Loucy (cell line): Measurements from ENCODE around the gene CCDC13.

ENCODE experiments used
- H2AFZ ChIP-seq: fragments of 200-600 bp; sonication (generic); 2 replicates; pipeline ENCODE4 v1.6.0; 2016; ENCODE audit warnings: antibody characterized with exemption, mild to moderate bottlenecking, low read length, moderate library complexity
- H3F3A ChIP-seq: fragments of 200-600 bp; 2 replicates; pipeline ENCODE4 v1.6.0; 2016; ENCODE audit warnings: antibody characterized with exemption, low read depth, mild to moderate bottlenecking
- H3K27me3 ChIP-seq: fragments of 200-600 bp; sonication (generic); 2 replicates; pipeline ENCODE4 v1.6.1; 2014; ENCODE audit warnings: low read length, mild to moderate bottlenecking; ENCODE audit not compliant: insufficient read depth, poor library complexity, severe bottlenecking
- H3K36me3 ChIP-seq: fragments of 200-600 bp; sonication (generic); 2 replicates; pipeline ENCODE4 v1.6.1; 2016; ENCODE audit warnings: low read length; ENCODE audit not compliant: insufficient read depth
- H3K4me1 ChIP-seq: fragments of 200-600 bp; sonication (generic); 2 replicates; pipeline ENCODE4 v1.5.1; 2014; ENCODE audit warnings: low read length, mild to moderate bottlenecking; ENCODE audit not compliant: insufficient read depth, poor library complexity, severe bottlenecking
- H3K4me2 ChIP-seq: fragments of 200-600 bp; sonication (generic); 2 replicates; pipeline ENCODE4 v1.6.0; 2014; ENCODE audit warnings: antibody characterized with exemption, low read length, low read depth, mild to moderate bottlenecking; ENCODE audit not compliant: poor library complexity, severe bottlenecking
- H3K4me3 ChIP-seq: fragments of 200-600 bp; sonication (generic); 2 replicates; pipeline ENCODE4 v1.5.1; 2014; ENCODE audit warnings: low read length, mild to moderate bottlenecking, mixed read lengths; ENCODE audit not compliant: poor library complexity, severe bottlenecking
- H3K79me2 ChIP-seq: fragments of 200-600 bp; sonication (generic); 2 replicates; pipeline ENCODE4 v1.6.1; 2014; ENCODE audit warnings: low read length; ENCODE audit not compliant: insufficient read depth
- H3K9ac ChIP-seq: fragments of 200-600 bp; sonication (generic); 2 replicates; pipeline ENCODE4 v1.6.0; 2014; ENCODE audit warnings: mild to moderate bottlenecking, low read depth, low read length, moderate library complexity; ENCODE audit not compliant: poor library complexity, severe bottlenecking
- H3K9me2 ChIP-seq: fragments of 200-600 bp; sonication (generic); replicated peaks from 2 replicates; pipeline ENCODE4 v1.6.1; 2016; ENCODE audit warnings: low read depth, low read length, mixed read lengths
- H3K9me3 ChIP-seq: fragments of 200-600 bp; sonication (generic); 2 replicates; pipeline ENCODE4 v1.6.1; 2014; ENCODE audit warnings: mild to moderate bottlenecking, antibody characterized with exemption, low read length, low read depth; ENCODE audit not compliant: insufficient read depth
- H4K20me1 ChIP-seq: fragments of 200-600 bp; sonication (generic); 2 replicates; pipeline ENCODE4 v1.6.0; 2014; ENCODE audit warnings: antibody characterized with exemption, low read length, mild to moderate bottlenecking; ENCODE audit not compliant: insufficient read depth, poor library complexity, severe bottlenecking
- EZH2phosphoT487 ChIP-seq: fragments of 200-600 bp; IDR thresholded peaks from 2 replicates; pipeline ENCODE4 v1.6.1; 2018; ENCODE audit warnings: antibody characterized with exemption, mild to moderate bottlenecking, moderate library complexity, borderline replicate concordance
- TF ChIP-seq, protein P1 (sequence below): fragments of 200-600 bp; sonication (generic); conservative IDR thresholded peaks from 2 replicates; pipeline ENCODE4 v1.5.1; 2014; ENCODE audit warnings: mild to moderate bottlenecking, antibody characterized with exemption, low read length

CCDC13 gene

DNA sequence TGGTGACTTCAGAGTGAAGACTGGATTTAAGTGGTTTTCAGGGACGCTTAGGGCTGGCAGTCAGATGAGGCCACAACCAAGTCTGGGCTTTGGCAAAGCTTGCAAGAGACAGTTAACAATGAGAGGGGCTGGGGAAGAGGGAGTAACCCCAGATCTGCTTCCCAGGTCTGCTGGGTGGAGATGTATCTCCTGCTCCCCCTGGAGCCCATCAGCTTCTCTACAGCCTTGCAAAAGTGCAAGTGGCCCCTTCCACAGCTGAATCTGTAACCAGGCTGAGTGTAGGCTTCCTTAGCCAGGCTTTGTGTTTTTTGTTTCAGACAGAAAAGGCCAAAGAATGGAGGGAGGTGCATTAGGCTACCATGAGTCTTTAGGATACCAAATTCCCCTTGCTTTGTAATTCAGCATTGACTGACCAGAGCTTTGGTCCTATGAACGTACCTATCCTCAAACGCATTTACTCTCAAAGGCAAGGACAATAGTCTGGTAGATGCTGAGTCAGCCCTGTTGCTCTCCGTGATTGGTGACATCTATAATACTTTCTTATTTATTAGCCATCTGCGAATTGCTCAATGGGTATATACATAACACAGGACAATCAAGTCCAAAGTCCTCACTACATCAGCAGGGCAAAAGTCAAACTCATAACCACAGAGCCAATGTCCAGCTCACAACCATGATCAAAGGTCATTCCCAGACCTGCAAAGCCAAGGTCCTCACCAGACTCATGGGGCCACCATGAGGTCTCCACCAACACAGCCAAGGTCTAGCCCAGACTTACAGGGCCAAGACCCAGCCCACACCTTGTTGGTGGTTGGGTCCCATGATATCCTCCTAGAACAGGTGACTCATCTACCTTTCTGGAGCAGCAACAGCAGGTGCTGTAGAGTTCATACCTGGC lies 17.1 kb downstream of the CCDC13 start:
- H3K9ac ChIP-seq = no peak overlapping the region
- no peaks in the 10 kb centered on the region for H3K9me2 ChIP-seq
- no peaks in the 10 kb centered on the region for H3K4me1 ChIP-seq
- H3K9me3 ChIP-seq = no peaks in the 10 kb centered on the region
- no peaks in the 10 kb centered on the region; the same call in 1 of the 2 replicates for H3F3A ChIP-seq
- H2AFZ ChIP-seq = no peak overlapping the region
- H3K79me2 ChIP-seq = no peaks in the 10 kb centered on the region
- no peak for TF ChIP-seq EZH2phosphoT487
- TF ChIP-seq, protein P1, sequence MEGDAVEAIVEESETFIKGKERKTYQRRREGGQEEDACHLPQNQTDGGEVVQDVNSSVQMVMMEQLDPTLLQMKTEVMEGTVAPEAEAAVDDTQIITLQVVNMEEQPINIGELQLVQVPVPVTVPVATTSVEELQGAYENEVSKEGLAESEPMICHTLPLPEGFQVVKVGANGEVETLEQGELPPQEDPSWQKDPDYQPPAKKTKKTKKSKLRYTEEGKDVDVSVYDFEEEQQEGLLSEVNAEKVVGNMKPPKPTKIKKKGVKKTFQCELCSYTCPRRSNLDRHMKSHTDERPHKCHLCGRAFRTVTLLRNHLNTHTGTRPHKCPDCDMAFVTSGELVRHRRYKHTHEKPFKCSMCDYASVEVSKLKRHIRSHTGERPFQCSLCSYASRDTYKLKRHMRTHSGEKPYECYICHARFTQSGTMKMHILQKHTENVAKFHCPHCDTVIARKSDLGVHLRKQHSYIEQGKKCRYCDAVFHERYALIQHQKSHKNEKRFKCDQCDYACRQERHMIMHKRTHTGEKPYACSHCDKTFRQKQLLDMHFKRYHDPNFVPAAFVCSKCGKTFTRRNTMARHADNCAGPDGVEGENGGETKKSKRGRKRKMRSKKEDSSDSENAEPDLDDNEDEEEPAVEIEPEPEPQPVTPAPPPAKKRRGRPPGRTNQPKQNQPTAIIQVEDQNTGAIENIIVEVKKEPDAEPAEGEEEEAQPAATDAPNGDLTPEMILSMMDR = peak; percentile 64
- H3K36me3 ChIP-seq = no peaks in the 10 kb centered on the region
- H4K20me1 ChIP-seq = no peaks in the 10 kb centered on the region
- H3K27me3 ChIP-seq = no peaks in the 10 kb centered on the region
- no peak overlapping the region for H3K4me3 ChIP-seq
- no peak overlapping the region for H3K4me2 ChIP-seq

GRCh38 chr3:42753757-42754156 lies 19.3 kb downstream of the CCDC13 start:
- no peaks in the 10 kb centered on the region for H3K79me2 ChIP-seq

DNA sequence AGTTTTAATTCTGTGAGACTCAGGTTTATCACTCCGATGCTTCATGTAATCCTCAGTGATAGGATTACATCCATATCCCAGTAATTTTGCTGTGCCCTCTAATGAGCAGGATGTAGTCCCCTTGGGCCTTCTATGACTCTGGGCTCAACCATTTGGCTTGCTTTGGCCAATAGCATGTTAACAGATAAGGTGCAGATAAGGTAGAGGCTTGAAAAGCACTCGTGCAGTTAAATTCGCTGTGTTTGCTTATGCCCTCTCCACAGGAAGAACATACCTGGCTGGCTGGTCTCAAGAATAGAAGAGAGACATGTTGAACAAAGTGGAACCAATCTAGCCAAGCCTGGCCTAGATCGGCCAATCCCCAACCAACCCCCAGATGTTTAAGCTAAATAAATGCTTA lies 20.1 kb downstream of the CCDC13 start:
- Histone ChIP-seq H3K27me3 (no peaks in the 10 kb centered on the region), H3K9me2 (no peaks in the 10 kb centered on the region), H3K4me3 (no peak overlapping the region), H4K20me1 (no peaks in the 10 kb centered on the region), H3K4me1 (no peaks in the 10 kb centered on the region), H3K36me3 (no peaks in the 10 kb centered on the region), H3K4me2 (no peak overlapping the region), H3K79me2 (no peaks in the 10 kb centered on the region), H2AFZ (no peak overlapping the region), H3K9me3 (no peaks in the 10 kb centered on the region), H3K9ac (no peak overlapping the region), H3F3A (no peaks in the 10 kb centered on the region)
- TF ChIP-seq, protein P1 = no peak
- no peak for TF ChIP-seq EZH2phosphoT487

More at GRCh38 chr3:42753757-42754156, 19.3 kb downstream of the CCDC13 start:
- H3K4me2 ChIP-seq = no peak overlapping the region
- TF ChIP-seq, protein P1 = no peak
- TF ChIP-seq EZH2phosphoT487 = no peak
- no peaks in the 10 kb centered on the region for H3K9me2 ChIP-seq
- H3K4me3 ChIP-seq = no peak overlapping the region
- H3K36me3 ChIP-seq = no peaks in the 10 kb centered on the region
- no peaks in the 10 kb centered on the region for H3F3A ChIP-seq
- no peak overlapping the region for H3K9ac ChIP-seq
- no peaks in the 10 kb centered on the region for H3K27me3 ChIP-seq
- no peaks in the 10 kb centered on the region for H3K9me3 ChIP-seq
- no peaks in the 10 kb centered on the region for H3K4me1 ChIP-seq
- no peak overlapping the region for H2AFZ ChIP-seq
- no peaks in the 10 kb centered on the region for H4K20me1 ChIP-seq
